GOT3 (cell line): ENCODE results near the gene PARM1.

ENCODE experiments used
- DNase-seq: peaks from one replicate; lab custom pipeline; 2025; ENCODE audit warnings: mixed read lengths; lab: John Stamatoyannopoulos, UW

The PARM1 gene

GRCh38 chr4:74932832-74933561 is at the start of gene PARM1:
Gene PARM1, plus strand, starts transcription at chr4:74933116. Its CDS starts 212 bp downstream, at chr4:74933328.
- peak; percentile 19 for DNase-seq

- DNase-seq, result no peak
Measured at GRCh38 chr4:74884266-74884665, 48.6 kb upstream of the PARM1 start.

GRCh38 chr4:74886484-74886883 is 46.4 kb upstream of the PARM1 start:
- DNase-seq, result no peak

GRCh38 chr4:74890341-74890740 is 42.6 kb upstream of the PARM1 start:
- no peak for DNase-seq

GRCh38 chr4:74891037-74891436 is 41.9 kb upstream of the PARM1 start:
- DNase-seq, result no peak

- DNase-seq, result no peak
Measured at GRCh38 chr4:74893171-74893570, 39.7 kb upstream of the PARM1 start.

GRCh38 chr4:74896595-74896994 is 36.3 kb upstream of the PARM1 start:
- no peak for DNase-seq

GRCh38 chr4:74897386-74897785 is 35.5 kb upstream of the PARM1 start:
- DNase-seq, result no peak

GRCh38 chr4:74900862-74901261 is 32.1 kb upstream of the PARM1 start:
- no peak for DNase-seq

GRCh38 chr4:74904509-74905065 is 28.3 kb upstream of the PARM1 start:
- DNase-seq, result no peak

- DNase-seq, result no peak
Measured at GRCh38 chr4:74906771-74907170, 26.1 kb upstream of the PARM1 start.

- DNase-seq, result no peak
Measured at GRCh38 chr4:74919783-74920182, 13.1 kb upstream of the PARM1 start.

- no peak for DNase-seq
Measured at GRCh38 chr4:74920704-74921103, 12.2 kb upstream of the PARM1 start.

- DNase-seq, result no peak
Measured at GRCh38 chr4:74921490-74921889, 11.4 kb upstream of the PARM1 start.

- DNase-seq, result no peak
Measured at GRCh38 chr4:74926007-74926406, 6.9 kb upstream of the PARM1 start.

GRCh38 chr4:74930162-74930561 is 2.8 kb upstream of the PARM1 start:
- no peak for DNase-seq

GRCh38 chr4:74931376-74931775 is 1.5 kb upstream of the PARM1 start:
- no peak for DNase-seq

- DNase-seq, result no peak
Measured at GRCh38 chr4:74932010-74932409, 906 bp upstream of the PARM1 start.

GRCh38 chr4:74933562-74934015 is 673 bp downstream of the PARM1 start:
- no peak for DNase-seq

- no peak for DNase-seq
Measured at GRCh38 chr4:74934016-74934831, 1.3 kb downstream of the PARM1 start.

GRCh38 chr4:74934888-74935287 is 2.0 kb downstream of the PARM1 start:
- DNase-seq, result no peak

- no peak for DNase-seq
Measured at GRCh38 chr4:74941123-74941522, 8.2 kb downstream of the PARM1 start.
